ENCODE measurements around the gene TRRAP.

Gene TRRAP

GRCh38 chr7:98949336-98950044 is 71.2 kb downstream of the TRRAP start:
- no peak for DNase-seq (ENCODE audit: low spot score)

- DNase-seq (ENCODE audit: low spot score), result no peak
These were observed 77.7 kb downstream of the TRRAP start for GRCh38 chr7:98955992-98956391.

- DNase-seq (ENCODE audit: low spot score), result no peak
These were observed 78.1 kb downstream of the TRRAP start for GRCh38 chr7:98956469-98956868.

- DNase-seq (ENCODE audit: low spot score), result no peak
These were observed 78.6 kb downstream of the TRRAP start for GRCh38 chr7:98956937-98957336.

- DNase-seq (ENCODE audit: low spot score), result no peak
These were observed 79.4 kb downstream of the TRRAP start for GRCh38 chr7:98957766-98958165.

- no peak for DNase-seq (ENCODE audit: low spot score)
These were observed 80.6 kb downstream of the TRRAP start for GRCh38 chr7:98958968-98959367.

- no peak for DNase-seq (ENCODE audit: low spot score)
These were observed 85.0 kb downstream of the TRRAP start for GRCh38 chr7:98963305-98963704.

GRCh38 chr7:98964596-98964995 is 86.3 kb downstream of the TRRAP start:
- no peak for DNase-seq (ENCODE audit: low spot score)

- DNase-seq (ENCODE audit: low spot score), result no peak
These were observed 90.3 kb downstream of the TRRAP start for GRCh38 chr7:98968621-98969020.

GRCh38 chr7:98969386-98969785 is 91.1 kb downstream of the TRRAP start:
- DNase-seq (ENCODE audit: low spot score), result no peak

- no peak for DNase-seq (ENCODE audit: low spot score)
These were observed 91.8 kb downstream of the TRRAP start for GRCh38 chr7:98970016-98970615.

GRCh38 chr7:98970805-98971204 is 92.5 kb downstream of the TRRAP start:
- DNase-seq (ENCODE audit: low spot score), result no peak

GRCh38 chr7:98974205-98974604 is 95.9 kb downstream of the TRRAP start:
- DNase-seq (ENCODE audit: low spot score), result no peak

GRCh38 chr7:98974906-98975816 is 96.8 kb downstream of the TRRAP start:
- no peak for DNase-seq (ENCODE audit: low spot score)

- no peak for DNase-seq (ENCODE audit: low spot score)
These were observed 98.3 kb downstream of the TRRAP start for GRCh38 chr7:98976396-98977185.

- no peak for DNase-seq (ENCODE audit: low spot score)
These were observed 100.3 kb downstream of the TRRAP start for GRCh38 chr7:98978672-98979071.

- no peak for DNase-seq (ENCODE audit: low spot score)
These were observed 103.4 kb downstream of the TRRAP start for GRCh38 chr7:98981701-98982100.

- no peak for DNase-seq (ENCODE audit: low spot score)
These were observed 104.4 kb downstream of the TRRAP start for GRCh38 chr7:98982686-98983085.

GRCh38 chr7:98984126-98984525 is 105.8 kb downstream of the TRRAP start:
- DNase-seq (ENCODE audit: low spot score), result no peak

- DNase-seq (ENCODE audit: low spot score), result no peak
These were observed 107.1 kb downstream of the TRRAP start for GRCh38 chr7:98985406-98985805.

GRCh38 chr7:98985945-98986344 is 107.6 kb downstream of the TRRAP start:
- no peak for DNase-seq (ENCODE audit: low spot score)

- DNase-seq (ENCODE audit: low spot score), result no peak
These were observed 110.3 kb downstream of the TRRAP start for GRCh38 chr7:98988641-98989040.
